ENCODE measurements around the gene MATCAP1. TPM values are rescaled to one million over a fixed set of nuclear protein-coding genes. Genes with fewer than 3 reads are reported as not detected.

The MATCAP1 gene
- total and polyA plus RNA-seq, 2 of the 4 experiments (the other 2 are of a cell fraction) = 8.2 to 43.9 TPM

DNA sequence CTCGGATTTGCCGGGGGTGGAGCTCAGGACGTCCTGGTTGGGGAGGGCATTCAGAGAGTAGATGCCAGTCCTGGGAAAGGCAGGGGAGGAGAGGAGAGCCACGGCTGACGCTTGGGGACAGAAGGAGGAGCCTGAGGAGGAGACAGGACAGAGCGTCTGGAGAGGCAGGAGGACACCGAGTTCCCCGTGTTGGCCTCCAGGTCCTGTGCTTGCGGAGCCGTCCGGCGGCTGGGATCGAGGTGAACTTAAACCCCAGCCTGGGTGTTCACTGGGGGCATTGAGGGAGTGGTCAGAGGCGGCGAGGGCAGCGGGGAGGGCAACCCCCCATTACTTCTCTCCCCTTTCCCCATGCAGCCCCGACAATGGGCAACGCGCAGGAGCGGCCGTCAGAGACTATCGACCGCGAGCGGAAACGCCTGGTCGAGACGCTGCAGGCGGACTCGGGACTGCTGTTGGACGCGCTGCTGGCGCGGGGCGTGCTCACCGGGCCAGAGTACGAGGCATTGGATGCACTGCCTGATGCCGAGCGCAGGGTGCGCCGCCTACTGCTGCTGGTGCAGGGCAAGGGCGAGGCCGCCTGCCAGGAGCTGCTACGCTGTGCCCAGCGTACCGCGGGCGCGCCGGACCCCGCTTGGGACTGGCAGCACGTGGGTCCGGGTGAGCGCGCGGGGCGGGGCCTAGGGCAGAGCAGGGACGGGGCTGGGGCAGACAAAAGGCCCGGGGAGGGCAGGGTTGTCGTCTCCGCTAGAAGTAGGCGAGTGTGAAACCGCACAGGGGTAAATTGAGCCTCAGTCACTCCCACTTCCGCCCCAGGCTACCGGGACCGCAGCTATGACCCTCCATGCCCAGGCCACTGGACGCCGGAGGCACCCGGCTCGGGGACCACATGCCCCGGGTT lies 9.7 kb downstream of the MATCAP1 start:
- Histone ChIP-seq H3K4ac (ENCODE audit: low read depth, low read length) (peak overlapping the region; percentile 51), H2AFZ (replicated peaks; ENCODE audit: low read length, poor library complexity) (peak overlapping the region; percentile 93), H2BK5ac (ENCODE audit: low read depth, low read length, poor library complexity, severe bottlenecking) (peak overlapping the region; percentile 6), H3K9ac (ENCODE audit: low read depth, low read length) (peak overlapping the region; percentile 7), H4K20me1 (ENCODE audit: insufficient read depth, low read length) (peaks cover 19% of the 10 kb centered on the region), H3K18ac (ENCODE audit: low read depth, low read length) (peak overlapping the region; percentile 12), H3K56ac (ENCODE audit: extremely low read depth, insufficient read depth, low read length) (no peak overlapping the region), H4K8ac (ENCODE audit: low read depth in 2 of 2, low read length in 2 of 2) (peak overlapping the region; percentile 36 to 72; a peak in 2 of 4 replicates), H2BK20ac (ENCODE audit: low read depth, low read length) (no peak overlapping the region), H3K4me3 (ENCODE audit: insufficient read depth, low read depth, low read length) (peak overlapping the region; percentile 36), H3K4me1 (ENCODE audit: control insufficient read depth, insufficient read depth, low read length) (peaks cover 35% of the 10 kb centered on the region), H2BK15ac (ENCODE audit: low read depth, low read length) (peak overlapping the region; percentile 4; the same call in 1 of the 3 replicates), H3K14ac (replicated peaks; ENCODE audit: low read depth, low read length) (peak overlapping the region; percentile 54; the same call in 1 of the 2 replicates), H3K27me3 (ENCODE audit: control insufficient read depth, insufficient read depth, low read length) (no peaks in the 10 kb centered on the region), H3K36me3 (ENCODE audit: control insufficient read depth, insufficient read depth, low read length) (peaks cover 11% of the 10 kb centered on the region; the same call in 1 of the 2 replicates), H3K23ac (ENCODE audit: low read depth, low read length) (peak overlapping the region; percentile 53; the same call in 1 of the 2 replicates), H4K5ac (ENCODE audit: low read depth, low read length) (peak overlapping the region; percentile 9; the same call in 1 of the 2 replicates), H3K79me1 (ENCODE audit: low read depth in 1 of 2, low read length in 2 of 2) (peaks cover 17 to 45% of the 10 kb centered on the region in 2 experiments; a peak in 3 of 4 replicates), H2AK9ac (replicated peaks; ENCODE audit: low read depth, low read length, poor library complexity) (peak overlapping the region; percentile 95), H2AK5ac (ENCODE audit: low read depth, low read length) (peak overlapping the region; percentile 43; the same call in 1 of the 2 replicates), H4K91ac (ENCODE audit: insufficient read depth, low read depth, low read length) (peak overlapping the region; percentile 24; the same call in 1 of the 2 replicates), H3K9me1 (ENCODE audit: insufficient read depth, low read length) (peaks cover 20% of the 10 kb centered on the region), H3K27ac (ENCODE audit: insufficient read depth, low read length) (peak overlapping the region; percentile 36; the same call in 1 of the 2 replicates), H3K9me3 (ENCODE audit: control insufficient read depth, insufficient read depth, low read length) (no peaks in the 10 kb centered on the region), H3K4me2 (ENCODE audit: low read depth, low read length) (peak overlapping the region; percentile 76), H2BK120ac (ENCODE audit: low read depth, low read length) (no peak overlapping the region)
- ATAC-seq (ENCODE audit: low read depth) (peak; percentile 73), DNase-seq (peak; percentile 76)
- in situ Hi-C loops (cut with MboI; ENCODE audit: low sequenced_read_pairs) (no loop called here), dilution Hi-C loops (cut with HindIII; ENCODE audit: low sequenced_read_pairs, unreplicated experiment) (no loop called here), intact Hi-C loops (cut with micrococcal nuclease) (no loop called here)
- ChIA-PET CTCF (interaction anchor here (1.1 kb wide), 1 partner anchor 18 kb away, joined by 4 read pairs; no protein-coding TSS in a partner anchor), POLR2A (ENCODE audit: unreplicated experiment) (no interaction called here)
- 9% methylated on average over 29 of the region's 71 CpGs; no CpG with 5 or more reads in 1 of the 2 experiments for WGBS, 2 experiments (ENCODE audit: extremely low coverage in 2 of 2, insufficient read length in 1 of 2)
- BruUV-seq (replicated peaks) = no TSS peak
- TF ChIP-seq MAFK (IDR thresholded peaks at IDR 0.05; ENCODE audit: low read depth, low read length) = no peak
- TF ChIP-seq MXI1 (IDR thresholded peaks at IDR 0.05; ENCODE audit: borderline replicate concordance, low read depth, low read length) = peak; percentile 31; the same call in 1 of the 2 replicates
- no peak for TF ChIP-seq CEBPB (IDR thresholded peaks at IDR 0.05; ENCODE audit: low read depth, low read length)
- TF ChIP-seq BHLHE40 (IDR thresholded peaks at IDR 0.05; ENCODE audit: low read depth, low read length) = 0 out of 2 replicates have a peak, but pooled peaks have one; percentile 5
- TF ChIP-seq ELK1 (IDR thresholded peaks at IDR 0.05; ENCODE audit: borderline replicate concordance, low read depth, low read length) = no peak
- TF ChIP-seq USF2 (IDR thresholded peaks at IDR 0.05; ENCODE audit: low read depth, low read length) = 0 out of 2 replicates have a peak, but pooled peaks have one; percentile 19
- TF ChIP-seq, protein P1, sequence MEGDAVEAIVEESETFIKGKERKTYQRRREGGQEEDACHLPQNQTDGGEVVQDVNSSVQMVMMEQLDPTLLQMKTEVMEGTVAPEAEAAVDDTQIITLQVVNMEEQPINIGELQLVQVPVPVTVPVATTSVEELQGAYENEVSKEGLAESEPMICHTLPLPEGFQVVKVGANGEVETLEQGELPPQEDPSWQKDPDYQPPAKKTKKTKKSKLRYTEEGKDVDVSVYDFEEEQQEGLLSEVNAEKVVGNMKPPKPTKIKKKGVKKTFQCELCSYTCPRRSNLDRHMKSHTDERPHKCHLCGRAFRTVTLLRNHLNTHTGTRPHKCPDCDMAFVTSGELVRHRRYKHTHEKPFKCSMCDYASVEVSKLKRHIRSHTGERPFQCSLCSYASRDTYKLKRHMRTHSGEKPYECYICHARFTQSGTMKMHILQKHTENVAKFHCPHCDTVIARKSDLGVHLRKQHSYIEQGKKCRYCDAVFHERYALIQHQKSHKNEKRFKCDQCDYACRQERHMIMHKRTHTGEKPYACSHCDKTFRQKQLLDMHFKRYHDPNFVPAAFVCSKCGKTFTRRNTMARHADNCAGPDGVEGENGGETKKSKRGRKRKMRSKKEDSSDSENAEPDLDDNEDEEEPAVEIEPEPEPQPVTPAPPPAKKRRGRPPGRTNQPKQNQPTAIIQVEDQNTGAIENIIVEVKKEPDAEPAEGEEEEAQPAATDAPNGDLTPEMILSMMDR (conservative IDR thresholded peaks at IDR 0.05; ENCODE audit: low read depth, low read length) = peak; percentile 38

Measured in IMR-90 (cell line).